Adrenal gland (tissue), 12 donors: Measurements from ENCODE around the gene ACR. TPM values are rescaled to one million over a fixed set of nuclear protein-coding genes. Genes with fewer than 3 reads are reported as not detected.
"Not testable (repeated sequence)": the region's sequence is repeated elsewhere in the genome, so short reads cannot be mapped to it uniquely, and the experiment has no call there.

Experiments
- DNase-seq, 7 donors: peaks; one replicate each; pipeline ENCODE4 v3.0.0-alpha.2; 2019 to 2020
- H3K27ac ChIP-seq, 5 donors: fragments of 200-600 bp; sonication (generic) in 4 of 5; 1 replicate in 3 of 5; 2 replicates in 2 of 5; pipeline versions ENCODE4 v1.5.1 to v1.8.0; 2016 to 2020; ENCODE audit warnings: mild to moderate bottlenecking in 1 of 5
- H3K27me3 ChIP-seq: fragments of 200-600 bp; 2 replicates; pipeline ENCODE4 v1.8.0; 2021
- H3K36me3 ChIP-seq, 2 donors: fragments of 200-600 bp; replicated peaks in 1 of 2; 1 replicate in 1 of 2; 2 replicates in 1 of 2; pipeline versions ENCODE4 v1.5.1 to v1.8.0; 2018 to 2022
- H3K4me1 ChIP-seq, 2 donors: fragments of 200-600 bp; replicated peaks in 1 of 2; 1 replicate in 1 of 2; 2 replicates in 1 of 2; pipeline versions ENCODE4 v1.5.1 to v1.8.0; 2018 to 2021
- H3K4me3 ChIP-seq, 4 donors: fragments of 200-600 bp; sonication (generic) in 3 of 4; one replicate each; pipeline ENCODE4 v1.5.1; 2016 to 2018
- H3K9me3 ChIP-seq, 3 donors: fragments of 200-600 bp; sonication (generic) in 1 of 3; replicated peaks in 1 of 3; 1 replicate in 2 of 3; 2 replicates in 1 of 3; pipeline versions ENCODE4 v1.5.1 to v1.8.0; 2016 to 2021
- POLR2A ChIP-seq, 2 donors: fragments of 450-650 bp; IDR thresholded peaks; one replicate each; pipeline ENCODE4 v1.6.1; 2017; ENCODE audit warnings: antibody characterized with exemption in 2 of 2, mild to moderate bottlenecking in 2 of 2, moderate library complexity in 1 of 2
- WGBS, 4 donors: extraction: QIAGEN DNeasy Blood & Tissue Kit in 2 of 4; methylation state at CpG; one replicate each; pipeline versions ENCODE4 v1.1.5 to v1.1.7; 2013 to 2017; 5-methylcytosine and 5-hydroxymethylcytosine counted together
- intact Hi-C, 2 donors: fragments of 100-400 bp; cut with DNase I; formaldehyde crosslinking; loops; one replicate each; pipeline versions ENCODE4 v1.14.1 to v1.15.0; 2022 to 2023
- polyA plus RNA-seq, 3 donors: library from polyadenylated mRNA; stranded (reverse); fragments of 200-250 nt in 2 of 3; fragments of 350-450 nt in 1 of 3; fragmentation: Illumina TruSeq in 1 of 3; extraction: RNeasy Lipid Tissue Mini Kit (QIAGEN cat#74804) in 1 of 3; gene quantifications; one replicate each; pipeline ENCODE4 v1.2.3, GENCODE V29; 2013 to 2014
- total RNA-seq, 9 donors: library from RNA; depleted of rRNA in 4 of 9; stranded (reverse); fragments of >200 nt in 4 of 9; fragments of 120-200 nt in 1 of 9; fragmentation: NEBNext Ultra II Directional in 1 of 9; extraction: Animal tissue kit (Norgen Biotek cat#: 25700) in 1 of 9; gene quantifications; one replicate each; pipeline versions ENCODE4 v1.1.0 to v1.2.4, GENCODE V29; 2013 to 2023
- TF ChIP-seq, protein P1 (sequence below), 6 experiments: fragments of 450-650 bp in 4 of 6; fragments of 200-600 bp in 2 of 6; sonication (generic) in 1 of 6; IDR thresholded peaks; 1 replicate in 5 of 6; 2 replicates in 1 of 6; pipeline versions ENCODE4 v1.5.1 to v1.8.0; 2016 to 2021; ENCODE audit warnings: antibody characterized with exemption in 6 of 6, mild to moderate bottlenecking in 2 of 6, moderate library complexity in 1 of 6
- donor health status: healthy with polysubstance abuse.
- donor health status: Bipolar disorder and iron deficiency.
- donor health status: DM: yes; HTN: yes; CAD: no.
- donor health status: DM: no; HTN: no; CAD: no.
- donor health status: DM: no; HTN: no; CAD: no.
- donor health status: DM: yes; HTN: yes; CAD: no.

The ACR gene
- total and polyA plus RNA-seq, 12 donors = 0.13 to 1.5 (median 0.53) TPM; not detected in 4

DNA sequence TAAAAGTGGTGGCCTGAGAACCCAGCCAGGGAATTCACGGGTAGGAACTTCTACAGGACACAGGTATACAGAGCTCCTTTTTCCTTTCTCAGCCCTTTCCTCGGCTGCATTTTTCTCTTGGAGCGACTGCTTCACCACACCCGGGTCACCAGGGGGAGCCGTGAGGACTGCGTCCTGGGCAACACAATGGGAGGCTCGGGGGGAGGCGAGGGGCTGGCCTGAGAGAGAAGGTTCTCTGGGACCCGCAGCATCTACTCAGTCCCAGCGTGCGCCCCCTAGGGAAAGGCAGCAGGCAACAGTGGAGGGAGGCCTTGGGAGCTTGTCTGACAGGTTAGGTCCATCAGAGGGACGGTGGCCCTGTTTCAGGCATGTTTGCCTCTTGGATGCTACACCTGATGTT, 37.1 kb downstream of the ACR start:
- H3K27ac ChIP-seq = not testable (repeated sequence)
- TF ChIP-seq, protein P1, sequence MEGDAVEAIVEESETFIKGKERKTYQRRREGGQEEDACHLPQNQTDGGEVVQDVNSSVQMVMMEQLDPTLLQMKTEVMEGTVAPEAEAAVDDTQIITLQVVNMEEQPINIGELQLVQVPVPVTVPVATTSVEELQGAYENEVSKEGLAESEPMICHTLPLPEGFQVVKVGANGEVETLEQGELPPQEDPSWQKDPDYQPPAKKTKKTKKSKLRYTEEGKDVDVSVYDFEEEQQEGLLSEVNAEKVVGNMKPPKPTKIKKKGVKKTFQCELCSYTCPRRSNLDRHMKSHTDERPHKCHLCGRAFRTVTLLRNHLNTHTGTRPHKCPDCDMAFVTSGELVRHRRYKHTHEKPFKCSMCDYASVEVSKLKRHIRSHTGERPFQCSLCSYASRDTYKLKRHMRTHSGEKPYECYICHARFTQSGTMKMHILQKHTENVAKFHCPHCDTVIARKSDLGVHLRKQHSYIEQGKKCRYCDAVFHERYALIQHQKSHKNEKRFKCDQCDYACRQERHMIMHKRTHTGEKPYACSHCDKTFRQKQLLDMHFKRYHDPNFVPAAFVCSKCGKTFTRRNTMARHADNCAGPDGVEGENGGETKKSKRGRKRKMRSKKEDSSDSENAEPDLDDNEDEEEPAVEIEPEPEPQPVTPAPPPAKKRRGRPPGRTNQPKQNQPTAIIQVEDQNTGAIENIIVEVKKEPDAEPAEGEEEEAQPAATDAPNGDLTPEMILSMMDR (IDR thresholded peaks at IDR 0.05) = peak in 5 of 6 experiments; percentile 12 to 30 (median 26)

DNA sequence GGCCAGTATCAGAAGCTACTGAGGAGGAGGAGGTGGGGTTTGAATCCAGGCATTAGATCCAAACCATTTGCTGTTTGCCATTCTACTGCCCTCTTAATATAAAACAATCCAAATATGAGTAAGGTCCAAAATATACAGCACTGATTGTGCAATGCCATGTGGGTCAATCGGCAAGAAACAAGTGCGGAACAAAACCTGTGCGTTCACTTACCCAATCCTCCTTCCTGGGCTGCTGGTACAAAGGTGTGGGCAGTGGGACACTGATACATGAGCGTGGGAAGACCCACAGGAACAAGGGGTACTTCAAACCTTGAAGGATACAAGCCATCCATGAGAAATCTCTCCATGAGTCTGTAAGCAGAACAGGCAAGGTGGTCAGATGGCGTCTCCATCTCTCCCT, 39.6 kb downstream of the ACR start:
- H3K4me3 ChIP-seq, H3K27ac ChIP-seq, H3K27me3 ChIP-seq, intact Hi-C loops, H3K9me3 ChIP-seq, DNase-seq, H3K36me3 ChIP-seq, H3K4me1 ChIP-seq: not testable (repeated sequence)
- WGBS, 4 donors = 89 to 93% (median 90%) methylated on average over 5 of the region's 5 CpGs

More for the DNA sequence above, 37.1 kb downstream of the ACR start:
- 29 to 44% (median 41%) methylated on average over 4 to 12 of the region's 12 CpGs for WGBS, 4 donors
- DNase-seq = peak in 5 of 7 donors; percentile 17 to 60 (median 25)
- intact Hi-C loops, H3K27me3 ChIP-seq, H3K9me3 ChIP-seq, H3K36me3 ChIP-seq, H3K4me3 ChIP-seq, H3K4me1 ChIP-seq: not testable (repeated sequence)

DNA sequence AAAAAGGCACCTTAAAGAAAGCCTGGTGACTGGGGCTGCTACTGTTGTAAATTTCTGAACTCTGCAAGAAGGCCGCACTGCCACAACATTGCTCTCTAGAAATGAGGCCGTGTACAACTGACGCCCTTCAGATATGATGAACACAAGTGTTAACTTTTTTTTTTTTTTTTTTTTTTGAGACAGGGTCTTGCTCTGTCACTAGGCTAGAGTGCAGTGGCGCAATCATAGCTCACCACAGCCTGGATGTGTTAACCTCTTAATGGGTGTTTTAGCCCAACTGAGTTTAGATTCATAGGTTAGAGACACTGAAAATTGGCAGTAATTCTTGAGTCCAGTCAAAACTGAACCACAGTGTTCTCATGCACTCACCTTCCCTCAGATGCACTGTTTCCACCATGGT, 42.2 kb downstream of the ACR start:
- intact Hi-C loops = not testable (repeated sequence)

DNA sequence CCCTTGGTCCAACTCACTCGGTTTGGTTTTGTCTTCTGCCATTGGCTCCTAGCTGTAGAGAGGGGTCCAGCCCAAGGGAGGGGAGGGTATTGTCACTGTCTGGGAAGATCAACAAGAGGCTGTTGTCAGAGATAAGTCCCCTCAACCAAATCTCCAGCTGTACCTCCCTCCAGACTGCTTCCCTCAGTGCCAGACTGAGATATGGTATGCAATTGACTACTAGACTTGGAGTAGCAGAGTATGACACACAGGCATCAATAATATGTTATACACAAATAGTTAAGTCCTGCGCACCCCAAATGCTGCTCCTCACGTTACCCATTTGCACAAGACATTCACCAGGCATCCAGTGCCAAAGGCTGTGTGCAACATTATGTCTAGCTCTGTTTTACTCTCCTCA, 44.2 kb downstream of the ACR start:
- WGBS, 4 donors = 81 to 86% (median 84%) methylated on average over 2 of the region's 3 CpGs; no CpG with 5 or more reads in 1 of the 4 donors
- intact Hi-C loops, H3K27ac ChIP-seq, DNase-seq, H3K4me3 ChIP-seq, H3K4me1 ChIP-seq, H3K27me3 ChIP-seq, H3K9me3 ChIP-seq, H3K36me3 ChIP-seq: not testable (repeated sequence)

More for the DNA sequence above, 42.2 kb downstream of the ACR start:
- not testable (repeated sequence) for H3K27ac ChIP-seq, H3K4me3 ChIP-seq, DNase-seq, H3K9me3 ChIP-seq, H3K36me3 ChIP-seq, H3K27me3 ChIP-seq, H3K4me1 ChIP-seq
- WGBS, 4 donors = 83 to 93% (median 87%) methylated on average over 4 of the region's 4 CpGs

DNA sequence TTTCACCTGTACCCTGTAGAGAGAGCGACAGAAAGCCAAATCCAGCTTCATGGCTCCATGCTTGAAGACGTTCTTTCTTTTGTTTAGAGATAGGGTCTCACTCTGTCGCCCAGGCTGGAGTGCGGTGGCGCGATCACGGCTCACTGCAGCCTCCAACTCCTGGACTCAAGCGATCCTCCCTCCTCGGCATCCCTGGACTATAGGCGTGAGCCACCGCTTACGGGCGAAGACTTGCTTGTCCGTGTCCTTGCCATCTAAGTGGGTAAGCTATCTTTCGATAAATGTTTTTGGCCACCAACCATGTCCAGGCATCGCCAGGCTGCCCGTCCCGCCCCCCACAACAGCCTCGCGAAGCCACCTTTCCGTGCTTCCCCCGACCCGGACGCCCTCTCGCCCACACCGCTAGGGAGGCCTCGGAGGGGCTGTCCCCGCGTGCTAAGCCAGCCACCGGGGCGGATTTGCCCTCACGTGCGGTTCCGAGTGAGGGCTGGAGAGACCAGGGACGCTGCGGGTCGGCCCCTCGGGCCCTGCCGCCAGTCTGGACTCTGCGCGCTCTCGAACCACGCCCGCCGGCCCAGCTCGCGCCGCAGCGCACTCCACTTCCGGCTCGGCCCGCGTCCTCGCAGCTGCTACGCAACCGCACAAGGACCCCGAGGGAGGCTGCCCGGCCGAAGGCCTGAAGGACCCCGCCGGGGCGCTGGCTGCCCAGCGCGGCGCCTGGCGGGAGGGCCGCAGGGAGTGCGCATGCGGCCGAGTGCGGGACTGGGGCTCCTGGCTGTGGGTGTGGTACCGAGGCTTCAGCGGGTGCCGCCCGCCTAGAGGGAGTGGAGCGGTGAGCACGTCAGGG, 45.3 kb downstream of the ACR start, which contains the start of gene RABL2B:
Gene RABL2B, minus strand, starts transcription at position 604 of the 847 bp plus-strand sequence. CDS start 1,342 bp downstream, outside the sequence.
- TF ChIP-seq, protein P1 (IDR thresholded peaks at IDR 0.05) = peak in 1 of 6 experiments; percentile 30
- TF ChIP-seq POLR2A (IDR thresholded peaks at IDR 0.05) = peak in 1 of 2 donors; percentile 39
- 0 to 2% (median 0%) methylated on average over 11 to 47 of the region's 77 CpGs; no CpG with 5 or more reads in 1 of the 4 donors for WGBS, 4 donors
- DNase-seq = peak; percentile 87 to 92 (median 88)
- H3K9me3 ChIP-seq, intact Hi-C loops, H3K36me3 ChIP-seq, H3K4me1 ChIP-seq, H3K27me3 ChIP-seq, H3K27ac ChIP-seq: not testable (repeated sequence)
- H3K4me3 ChIP-seq = peak within 1 kb of the TSS in 3 of 4 donors; percentile 43 to 69 (median 51)

DNA sequence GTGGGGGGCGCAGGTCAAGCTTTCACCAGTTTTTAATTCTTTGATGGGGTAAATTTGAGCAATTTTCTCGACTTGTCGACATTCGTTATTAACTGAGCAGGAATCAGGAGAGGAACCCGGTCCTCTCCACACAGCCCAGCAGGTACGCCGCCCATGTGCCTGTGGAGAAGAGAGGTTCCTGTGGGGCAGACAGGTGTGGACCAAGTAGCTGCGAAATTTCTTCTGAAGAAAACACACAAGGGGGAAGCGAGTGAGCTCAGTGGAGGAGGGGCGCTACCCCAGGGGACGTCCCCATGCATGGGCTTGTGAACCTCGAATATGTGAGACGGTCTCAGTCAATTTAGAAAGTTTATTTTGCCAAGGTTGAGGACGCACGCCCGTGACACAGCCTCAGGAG, 45.9 kb downstream of the ACR start:
- WGBS, 4 donors = 0 to 1% (median 0%) methylated on average over 4 to 11 of the region's 16 CpGs; no CpG with 5 or more reads in 1 of the 4 donors
- intact Hi-C loops, H3K36me3 ChIP-seq, H3K27me3 ChIP-seq, DNase-seq, H3K9me3 ChIP-seq, H3K27ac ChIP-seq, H3K4me1 ChIP-seq: not testable (repeated sequence)
- H3K4me3 ChIP-seq = peak overlapping the region in 2 of 4 donors; percentile 19 to 69

DNA sequence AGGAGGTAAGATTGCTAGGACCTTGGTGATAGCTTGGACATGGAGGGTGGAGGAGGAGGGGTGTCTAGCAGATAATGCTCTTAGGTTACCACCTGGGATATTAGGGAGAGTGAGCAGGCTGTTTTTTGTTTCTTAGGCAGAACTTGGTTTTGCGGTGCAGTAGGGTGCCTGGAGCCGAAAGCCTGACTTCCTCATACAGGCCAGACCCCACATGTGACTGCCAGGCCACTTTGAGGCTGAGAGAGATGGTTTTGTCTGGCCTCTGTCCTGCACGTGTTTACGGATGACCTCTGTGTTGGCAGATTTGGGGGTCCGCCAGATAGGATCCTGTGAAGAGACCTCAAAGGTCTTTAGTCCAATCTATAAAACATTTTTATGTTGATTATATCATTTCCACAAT, 47.3 kb downstream of the ACR start:
- H3K4me1 ChIP-seq, H3K27ac ChIP-seq, H3K27me3 ChIP-seq, H3K4me3 ChIP-seq, H3K36me3 ChIP-seq, H3K9me3 ChIP-seq, intact Hi-C loops: not testable (repeated sequence)
- DNase-seq = peak in 1 of 7 donors; percentile 35
- 72 to 97% (median 92%) methylated on average over 4 to 5 of the region's 5 CpGs for WGBS, 4 donors

DNA sequence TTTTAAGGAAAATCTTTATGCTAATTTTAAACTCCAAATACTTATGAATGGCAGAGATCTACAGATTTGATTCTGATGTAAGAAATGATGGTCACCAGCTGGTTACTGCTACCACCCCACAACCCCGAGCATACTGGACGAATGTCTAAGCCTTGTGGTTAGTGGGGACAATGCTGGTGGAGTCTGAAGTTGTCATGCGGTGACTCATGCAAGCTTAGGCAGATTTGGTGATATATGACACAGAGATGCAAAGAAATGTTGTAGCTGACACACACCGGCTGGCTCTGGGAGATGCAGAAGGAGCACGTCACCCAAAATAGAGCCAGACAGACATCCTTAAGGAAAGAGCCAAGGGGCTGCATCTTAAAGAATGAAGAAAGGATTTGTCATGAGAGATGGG, 48.9 kb downstream of the ACR start:
- H3K4me1 ChIP-seq, H3K9me3 ChIP-seq, H3K4me3 ChIP-seq, H3K27ac ChIP-seq, H3K36me3 ChIP-seq, DNase-seq, intact Hi-C loops, H3K27me3 ChIP-seq: not testable (repeated sequence)
- WGBS, 4 donors = 73 to 86% (median 83%) methylated on average over 1 to 4 of the region's 5 CpGs; no CpG with 5 or more reads in 1 of the 4 donors
